HG03139 (cell line): ENCODE results near the gene RBM26.
A peak's percentile ranks its signal among the peaks of the same experiment; 100 is the strongest.

Experiments used
- ATAC-seq: cut with Tn5 transposase; IDR thresholded peaks from one replicate; pipeline ENCODE4 v1.9.1; 2021; ENCODE audit not compliant: unreplicated experiment

The RBM26 gene

GRCh38 chr13:79423801-79424642, 18.0 kb upstream of the RBM26 start:
- ATAC-seq, result no peak

GRCh38 chr13:79423340-79423739, 17.3 kb upstream of the RBM26 start:
- ATAC-seq, result no peak

GRCh38 chr13:79419365-79419764, 13.3 kb upstream of the RBM26 start:
- ATAC-seq, result no peak

- no peak for ATAC-seq
Observed at GRCh38 chr13:79417741-79418140, 11.7 kb upstream of the RBM26 start.

GRCh38 chr13:79413521-79413920, 7.5 kb upstream of the RBM26 start:
- no peak for ATAC-seq

- no peak for ATAC-seq
Observed at GRCh38 chr13:79409828-79410227, 3.8 kb upstream of the RBM26 start.

- no peak for ATAC-seq
Observed at GRCh38 chr13:79407349-79407979, 1.4 kb upstream of the RBM26 start.

- peak; percentile 23 for ATAC-seq
Observed at GRCh38 chr13:79406597-79406908, 498 bp upstream of the RBM26 start.

GRCh38 chr13:79405501-79405830, 589 bp downstream of the RBM26 start:
- peak; percentile 6 for ATAC-seq

- no peak for ATAC-seq
Observed at GRCh38 chr13:79404985-79405384, 1.1 kb downstream of the RBM26 start.

GRCh38 chr13:79404361-79404760, 1.7 kb downstream of the RBM26 start:
- no peak for ATAC-seq

- no peak for ATAC-seq
Observed at GRCh38 chr13:79403113-79403512, 2.9 kb downstream of the RBM26 start.

- ATAC-seq, result no peak
Observed at GRCh38 chr13:79402679-79403078, 3.4 kb downstream of the RBM26 start.

GRCh38 chr13:79402074-79402635, 3.9 kb downstream of the RBM26 start:
- ATAC-seq, result no peak

GRCh38 chr13:79401259-79402070, 4.6 kb downstream of the RBM26 start:
- peak; percentile 36 for ATAC-seq

GRCh38 chr13:79398915-79399314, 7.1 kb downstream of the RBM26 start:
- no peak for ATAC-seq

GRCh38 chr13:79398127-79398526, 7.9 kb downstream of the RBM26 start:
- no peak for ATAC-seq

GRCh38 chr13:79395881-79396280, 10.2 kb downstream of the RBM26 start:
- no peak for ATAC-seq

- peak; percentile 73 for ATAC-seq
Observed at GRCh38 chr13:79393564-79394249, 12.3 kb downstream of the RBM26 start.

GRCh38 chr13:79392882-79393563, 13.0 kb downstream of the RBM26 start:
- no peak for ATAC-seq
